HG03575 (cell line): ENCODE measurements around the gene TTC9C.

Experiments
- ATAC-seq: cut with Tn5 transposase; IDR thresholded peaks from one replicate; pipeline ENCODE4 v1.9.1; 2021; ENCODE audit not compliant: unreplicated experiment, insufficient number of reproducible peaks, low FRiP score; ENCODE audit errors: extremely low read depth

TTC9C gene

GRCh38 chr11:62787005-62787759 lies 58.9 kb downstream of the TTC9C start, which contains the start of gene TMEM179B:
TMEM179B (plus strand) TSS chr11:62787402; CDS start chr11:62787432, 30 bp downstream.
- no peak for ATAC-seq
